Cardiac muscle cell (in vitro differentiated cells and primary cell): ENCODE results near the gene ATG10. TPM values are rescaled to one million over a fixed set of nuclear protein-coding genes. Genes with fewer than 3 reads are reported as not detected.

ENCODE experiments used
- DNase-seq, 2 donors: peaks; one replicate each; pipeline versions ENCODE4 v3.0.0 to v3.0.0-alpha.2; 2010 to 2017; ENCODE audit warnings: low read depth in 1 of 2, low spot score in 1 of 2
- H3K27ac ChIP-seq: fragments of 200-600 bp; sonication (generic); 2 replicates; pipeline ENCODE4 v1.5.1; 2016
- H3K27me3 ChIP-seq: fragments of 200-600 bp; sonication (generic); 2 replicates; pipeline ENCODE4 v1.6.0; 2016; ENCODE audit warnings: control low read depth
- H3K36me3 ChIP-seq: fragments of 200-600 bp; sonication (generic); 2 replicates; pipeline ENCODE4 v1.5.1; 2016; ENCODE audit warnings: control low read depth
- H3K4me1 ChIP-seq: fragments of 200-600 bp; sonication (generic); 2 replicates; pipeline ENCODE4 v1.8.1; 2017; ENCODE audit warnings: low read depth, mild to moderate bottlenecking, mixed run types
- H3K4me3 ChIP-seq: fragments of 200-600 bp; sonication (generic); 2 replicates; pipeline ENCODE4 v1.5.1; 2016; ENCODE audit warnings: mild to moderate bottlenecking
- H3K9me3 ChIP-seq: fragments of 200-600 bp; sonication (generic); 2 replicates; pipeline ENCODE4 v1.5.1; 2017; ENCODE audit warnings: low read depth, mild to moderate bottlenecking, control low read depth
- CTCF ChIP-seq: IDR thresholded peaks from 2 replicates; pipeline ENCODE4 v1.5.1; 2012; ENCODE audit warnings: low read depth, mild to moderate bottlenecking, low read length
- polyA plus RNA-seq: library from polyadenylated mRNA; unstranded; fragments of >200 nt; fragmentation: Nextera tagmentation; extraction: Ambion mirVana; gene quantifications from 2 replicates; pipeline ENCODE4 v1.2.1, GENCODE V29; 2016
- total RNA-seq: library from RNA; depleted of rRNA; stranded (reverse); fragments of >200 nt; gene quantifications from 2 replicates; pipeline ENCODE4 v1.2.3, GENCODE V29; 2016

Gene ATG10
- total and polyA plus RNA-seq, 2 experiments from 2014 or later = 9.0 to 28.0 TPM

GRCh38 chr5:82276800-82277612 is 305.2 kb downstream of the ATG10 start:
- peaks cover 5% of the 10 kb centered on the region for H3K4me1 ChIP-seq
- TF ChIP-seq CTCF = no peak
- peak overlapping the region; percentile 82 for H3K4me3 ChIP-seq
- peaks cover 19% of the 10 kb centered on the region for H3K36me3 ChIP-seq
- H3K27ac ChIP-seq = peak overlapping the region; percentile 82
- H3K9me3 ChIP-seq = no peaks in the 10 kb centered on the region
- DNase-seq = no peak
- H3K27me3 ChIP-seq = no peaks in the 10 kb centered on the region

DNA sequence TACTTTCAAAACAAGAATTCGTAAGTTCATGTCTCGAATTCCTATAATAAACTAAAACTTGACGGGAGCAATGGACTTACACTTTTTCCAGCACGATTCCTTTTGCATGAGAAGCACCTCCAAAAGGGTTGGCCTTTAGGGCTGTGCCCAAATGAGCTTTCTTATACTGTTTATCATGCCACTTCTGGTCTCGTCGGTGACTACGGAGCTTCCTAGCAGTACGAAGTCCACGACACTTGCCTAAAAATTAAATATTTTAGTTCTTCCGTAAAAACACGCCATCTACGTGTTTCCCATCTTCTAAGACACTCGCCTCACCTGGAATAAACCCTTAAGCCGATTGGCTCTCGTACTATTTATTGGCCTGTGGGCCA is 305.8 kb downstream of the ATG10 start:
- DNase-seq = no peak
- no peak for TF ChIP-seq CTCF

DNA sequence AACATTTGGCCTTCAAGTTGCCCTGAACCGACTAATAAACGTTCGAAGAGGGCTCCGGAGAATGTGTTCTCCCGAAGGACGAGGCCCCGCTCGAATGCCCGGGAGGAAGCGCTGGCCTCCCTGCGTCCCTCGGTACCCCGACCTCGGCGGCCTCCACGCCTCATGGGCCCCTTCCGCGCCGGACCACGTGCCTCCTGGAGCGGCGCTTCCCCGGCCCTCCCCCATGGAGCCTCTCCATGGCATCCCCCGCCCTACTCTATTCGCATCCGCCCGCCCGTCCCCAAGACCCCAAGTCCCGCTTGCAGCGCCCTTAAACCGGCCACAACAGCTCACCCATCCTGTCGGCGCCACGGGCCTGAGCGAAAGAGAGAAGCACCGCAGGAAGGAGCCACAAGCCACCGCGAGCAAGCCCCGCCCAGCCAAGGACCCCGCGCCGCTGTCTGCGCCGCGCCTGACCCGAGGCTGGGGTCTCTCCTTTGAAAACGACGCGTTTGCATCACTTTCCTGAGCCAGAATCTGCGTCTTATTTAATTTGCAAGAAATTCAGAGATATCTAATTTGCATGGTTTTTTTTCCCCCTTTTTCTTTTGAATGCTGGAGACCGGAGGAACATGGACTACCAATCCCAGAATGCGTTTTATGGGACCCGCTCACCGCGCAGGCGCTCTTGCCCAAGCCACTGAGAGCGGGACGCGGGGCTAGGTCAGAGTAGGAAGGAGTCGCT is 306.3 kb downstream of the ATG10 start, which contains the start of gene RPS23:
TSS of gene RPS23 (minus strand) at position 368 of the 724 bp plus-strand sequence. CDS start at position 337, 31 bp downstream.
- TF ChIP-seq CTCF = no peak
- H3K4me1 ChIP-seq = peaks cover 5% of the 10 kb centered on the region
- DNase-seq = peak; percentile 94 to 95
- H3K4me3 ChIP-seq = peak within 1 kb of the TSS; percentile 82
- peak within 1 kb of the TSS; percentile 82 for H3K27ac ChIP-seq
- H3K36me3 ChIP-seq = peaks cover 19% of the 10 kb centered on the region
- no peaks in the 10 kb centered on the region for H3K27me3 ChIP-seq
- H3K9me3 ChIP-seq = no peaks in the 10 kb centered on the region

More for the DNA sequence above, 305.8 kb downstream of the ATG10 start:
- Histone ChIP-seq H3K4me1 (peaks cover 5% of the 10 kb centered on the region), H3K9me3 (no peaks in the 10 kb centered on the region), H3K27me3 (no peaks in the 10 kb centered on the region), H3K27ac (peak overlapping the region; percentile 82), H3K4me3 (peak overlapping the region; percentile 82), H3K36me3 (peaks cover 19% of the 10 kb centered on the region)

- H3K27me3 ChIP-seq = no peaks in the 10 kb centered on the region
- H3K4me3 ChIP-seq = peak overlapping the region; percentile 82
- peak overlapping the region; percentile 82 for H3K27ac ChIP-seq
- H3K9me3 ChIP-seq = no peaks in the 10 kb centered on the region
- H3K4me1 ChIP-seq = peaks cover 5% of the 10 kb centered on the region
- no peak for DNase-seq
- peaks cover 19% of the 10 kb centered on the region for H3K36me3 ChIP-seq
- no peak for TF ChIP-seq CTCF
Measured at GRCh38 chr5:82278711-82279370, 307.0 kb downstream of the ATG10 start.

DNA sequence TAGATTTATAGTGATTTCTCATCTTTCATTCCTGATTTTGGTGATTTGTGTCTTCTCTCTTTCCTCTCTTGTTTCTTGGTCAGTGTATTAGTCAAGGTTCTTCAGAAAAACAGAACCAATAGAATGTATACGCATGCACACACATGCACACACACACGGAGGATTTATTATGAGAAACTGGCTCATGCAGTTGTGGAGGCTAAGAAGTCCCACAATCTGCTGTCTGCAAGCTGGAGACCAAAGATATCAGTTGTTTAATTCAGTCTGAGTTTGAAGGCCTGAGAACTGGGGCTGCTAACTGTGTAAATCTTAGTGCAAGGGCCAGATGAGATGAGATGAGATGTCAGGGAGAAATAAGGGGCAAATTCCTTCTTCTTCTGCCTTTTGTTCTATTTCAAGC is 312.1 kb downstream of the ATG10 start:
- H3K27me3 ChIP-seq = no peaks in the 10 kb centered on the region
- DNase-seq = no peak
- no peaks in the 10 kb centered on the region for H3K4me1 ChIP-seq
- no peak for TF ChIP-seq CTCF
- no peaks in the 10 kb centered on the region for H3K9me3 ChIP-seq
- H3K27ac ChIP-seq = no peak overlapping the region
- no peak overlapping the region for H3K4me3 ChIP-seq
- no peaks in the 10 kb centered on the region for H3K36me3 ChIP-seq
